Transverse colon (tissue), 3 donors: ENCODE results near the gene MASP2.
"Not testable (repeated sequence)": the region's sequence is repeated elsewhere in the genome, so short reads cannot be mapped to it uniquely, and the experiment has no call there.

Experiments
- EP300 ChIP-seq: sonication (generic); formaldehyde crosslinking; IDR thresholded peaks from one replicate; pipeline ENCODE4 v1.6.1; 2017; ENCODE audit warnings: antibody characterized with exemption, low read depth
- POLR2A ChIP-seq: fragments of 450-650 bp; IDR thresholded peaks from one replicate; pipeline ENCODE4 v1.6.1; 2016; ENCODE audit warnings: antibody characterized with exemption, mild to moderate bottlenecking, moderate library complexity
- POLR2AphosphoS5 ChIP-seq, 3 donors: sonication (generic); formaldehyde crosslinking; IDR thresholded peaks; one replicate each; pipeline ENCODE4 v1.6.1; 2016; ENCODE audit warnings: antibody characterized with exemption in 3 of 3

DNA sequence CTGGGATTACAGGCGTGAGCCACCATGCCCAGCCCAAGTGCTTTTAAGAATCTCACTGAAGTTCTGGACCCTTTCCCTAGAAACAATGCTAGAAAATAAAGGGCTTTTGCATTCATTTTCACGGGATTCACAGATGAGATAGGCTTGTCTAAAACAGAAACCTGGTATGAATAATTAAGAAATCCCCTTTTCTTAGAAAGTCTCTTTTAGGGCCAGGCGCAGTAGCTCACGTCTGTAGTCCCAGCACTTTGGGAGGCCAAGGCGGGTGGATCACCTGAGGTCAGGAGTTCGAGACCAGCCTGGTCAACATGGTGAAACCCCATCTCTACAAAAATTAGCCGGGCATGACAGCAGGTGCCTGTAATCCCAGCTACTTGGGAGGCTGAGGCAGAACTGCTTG lies 26.4 kb upstream of the MASP2 start:
- not testable (repeated sequence) for TF ChIP-seq EP300; POLR2AphosphoS5 (IDR thresholded peaks at IDR 0.05); POLR2A
